Peyer's patch (tissue), 4 donors: ENCODE measurements around the gene IRF4.

Source experiments
- CTCF ChIP-seq, 6 experiments: fragments of 450-650 bp in 4 of 6; fragments of 200-600 bp in 2 of 6; sonication (generic) in 1 of 6; IDR thresholded peaks; one replicate each; pipeline ENCODE4 v1.5.1; 2017 to 2019; ENCODE audit warnings: antibody characterized with exemption in 6 of 6, mild to moderate bottlenecking in 3 of 6, moderate library complexity in 1 of 6
- POLR2A ChIP-seq, 2 donors: fragments of 450-650 bp; IDR thresholded peaks; one replicate each; pipeline ENCODE4 v1.5.1; 2017; ENCODE audit warnings: antibody characterized with exemption in 2 of 2, mild to moderate bottlenecking in 2 of 2, moderate library complexity in 2 of 2

DNA sequence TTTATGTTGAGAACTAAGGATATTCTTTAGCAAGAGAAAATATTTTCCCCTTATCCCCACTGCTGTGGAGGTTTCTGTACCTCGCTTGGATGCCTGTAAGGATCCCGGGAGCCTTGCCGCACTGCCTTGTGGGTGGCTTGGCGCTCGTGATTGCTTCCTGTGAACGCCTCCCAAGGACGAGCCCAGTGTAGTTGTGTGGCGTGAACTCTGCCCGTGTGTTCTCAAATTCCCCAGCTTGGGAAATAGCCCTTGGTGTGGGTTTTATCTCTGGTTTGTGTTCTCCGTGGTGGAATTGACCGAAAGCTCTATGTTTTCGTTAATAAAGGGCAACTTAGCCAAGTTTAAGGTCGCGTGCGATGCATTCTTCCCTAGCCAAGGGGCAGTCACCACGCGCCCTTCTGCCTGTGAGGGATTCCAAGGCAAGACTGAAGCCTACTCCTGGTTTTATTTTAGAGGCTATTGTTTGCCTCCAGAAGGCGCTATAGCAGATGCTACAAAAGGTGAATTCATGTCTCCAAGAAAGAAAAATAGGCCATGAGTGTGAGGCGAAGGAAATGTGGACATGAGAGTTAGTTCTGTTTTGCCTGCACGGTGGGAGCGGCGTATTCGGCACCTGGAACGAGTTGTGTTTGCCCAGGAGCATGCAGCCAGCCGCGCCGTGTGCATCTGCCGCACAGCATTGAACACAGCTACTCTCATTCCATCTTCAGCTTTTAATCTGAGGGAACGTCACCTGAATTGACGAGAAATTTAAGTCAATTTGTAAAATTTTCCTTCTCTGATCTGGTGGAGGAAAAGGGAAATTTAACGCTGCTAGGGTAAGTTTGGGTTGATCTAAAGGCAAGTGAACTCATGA, 40.3 kb upstream of the IRF4 start:
- TF ChIP-seq CTCF (IDR thresholded peaks at IDR 0.05) (no peak), POLR2A (IDR thresholded peaks at IDR 0.05) (no peak)
